Right lobe of liver (tissue), 4 donors: Measurements from ENCODE around the gene SAV1.

Experiments used
- CTCF ChIP-seq, 4 donors: fragments of 200-600 bp in 3 of 4; fragments of 450-650 bp in 1 of 4; IDR thresholded peaks; one replicate each; pipeline versions ENCODE4 v1.5.1 to v1.8.0; 2016 to 2022; ENCODE audit warnings: antibody characterized with exemption in 4 of 4, mild to moderate bottlenecking in 2 of 4
- POLR2A ChIP-seq: fragments of 450-650 bp; IDR thresholded peaks from one replicate; pipeline ENCODE4 v1.6.1; 2017; ENCODE audit warnings: antibody characterized with exemption, mild to moderate bottlenecking
- donor health status: DM: no; HTN: no; CAD: no.
- donor health status: DM: no; HTN: no; CAD: no.
- donor health status: DM: no; HTN: yes; CAD: no.

- TF ChIP-seq CTCF (IDR thresholded peaks at IDR 0.05) (peak in 1 of 4 donors; percentile 8), POLR2A (no peak)
Observed at GRCh38 chr14:50688875-50689274, 20.8 kb upstream of the SAV1 start.
